ENCODE measurements around the gene MAP2K7. TPM values are rescaled to one million over a fixed set of nuclear protein-coding genes. Genes with fewer than 3 reads are reported as not detected.

Gene MAP2K7
- total RNA-seq, 4 donors from 2014 or later, result 11.1 to 31.2 (median 20.9) TPM

DNA sequence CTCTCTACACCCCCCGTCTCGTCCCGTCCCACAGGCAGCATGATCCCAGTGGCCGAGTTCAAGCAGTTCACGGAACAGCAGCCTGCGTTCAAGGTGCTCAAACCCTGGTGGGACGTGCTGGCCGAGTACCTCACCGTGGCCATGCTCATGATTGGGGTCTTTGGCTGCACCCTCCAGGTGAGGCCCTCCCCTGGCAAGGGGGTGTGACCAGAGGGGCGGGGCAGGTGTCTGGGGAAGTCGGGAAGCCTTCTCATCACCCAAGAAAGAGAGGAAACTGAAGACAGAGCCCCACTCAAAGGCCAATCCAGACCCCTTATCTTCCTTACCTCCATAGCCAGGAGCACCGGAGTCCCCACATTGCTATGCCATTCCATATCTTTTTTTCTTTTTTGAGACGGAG is 8.1 kb upstream of the MAP2K7 start:
- Histone ChIP-seq H3K27ac (no peak overlapping the region), H3K36me3 (no peaks in the 10 kb centered on the region), H3K27me3 (peaks cover 0 to 39% of the 10 kb centered on the region in 2 donors), H3K4me1 (no peaks in the 10 kb centered on the region), H3K9me3 (no peaks in the 10 kb centered on the region), H3K4me3 (no peak overlapping the region)
- 79 to 84% methylated on average over 7 to 13 of the region's 13 CpGs for WGBS, 2 donors
- DNase-seq (ENCODE audit: low spot score in 2 of 2), result no peak
- TF ChIP-seq, protein P1, sequence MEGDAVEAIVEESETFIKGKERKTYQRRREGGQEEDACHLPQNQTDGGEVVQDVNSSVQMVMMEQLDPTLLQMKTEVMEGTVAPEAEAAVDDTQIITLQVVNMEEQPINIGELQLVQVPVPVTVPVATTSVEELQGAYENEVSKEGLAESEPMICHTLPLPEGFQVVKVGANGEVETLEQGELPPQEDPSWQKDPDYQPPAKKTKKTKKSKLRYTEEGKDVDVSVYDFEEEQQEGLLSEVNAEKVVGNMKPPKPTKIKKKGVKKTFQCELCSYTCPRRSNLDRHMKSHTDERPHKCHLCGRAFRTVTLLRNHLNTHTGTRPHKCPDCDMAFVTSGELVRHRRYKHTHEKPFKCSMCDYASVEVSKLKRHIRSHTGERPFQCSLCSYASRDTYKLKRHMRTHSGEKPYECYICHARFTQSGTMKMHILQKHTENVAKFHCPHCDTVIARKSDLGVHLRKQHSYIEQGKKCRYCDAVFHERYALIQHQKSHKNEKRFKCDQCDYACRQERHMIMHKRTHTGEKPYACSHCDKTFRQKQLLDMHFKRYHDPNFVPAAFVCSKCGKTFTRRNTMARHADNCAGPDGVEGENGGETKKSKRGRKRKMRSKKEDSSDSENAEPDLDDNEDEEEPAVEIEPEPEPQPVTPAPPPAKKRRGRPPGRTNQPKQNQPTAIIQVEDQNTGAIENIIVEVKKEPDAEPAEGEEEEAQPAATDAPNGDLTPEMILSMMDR (IDR thresholded peaks at IDR 0.05), result no peak
- TF ChIP-seq EP300 (IDR thresholded peaks at IDR 0.05) (no peak), POLR2A (IDR thresholded peaks at IDR 0.05) (no peak)

DNA sequence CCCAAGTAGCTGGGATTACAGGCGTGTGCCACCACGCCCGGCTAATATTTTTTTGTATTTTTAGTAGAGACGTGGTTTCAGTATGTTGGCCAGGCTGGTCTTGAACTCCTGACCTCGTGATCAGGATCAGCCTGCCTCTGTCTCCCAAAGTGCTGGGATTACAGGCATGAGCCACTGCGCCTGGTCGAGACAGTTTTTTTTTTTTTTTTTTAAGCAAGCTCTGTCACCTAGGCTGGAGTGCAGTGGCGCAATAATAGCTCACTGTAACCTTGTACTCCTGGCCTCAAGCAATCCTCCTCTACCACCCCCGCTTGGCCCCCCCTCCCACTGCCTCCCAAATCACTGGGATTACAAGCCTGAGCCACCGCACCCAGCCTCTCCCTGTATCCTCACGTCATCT is 6.4 kb upstream of the MAP2K7 start:
- Histone ChIP-seq H3K36me3 (no peaks in the 10 kb centered on the region), H3K4me3 (no peak overlapping the region), H3K27me3 (peaks cover 0 to 30% of the 10 kb centered on the region in 2 donors), H3K9me3 (no peaks in the 10 kb centered on the region), H3K4me1 (peaks cover 0 to under 1% (median 0%) of the 10 kb centered on the region in 4 donors), H3K27ac (no peak overlapping the region)
- WGBS, 2 donors, result 85 to 88% methylated on average over 11 of the region's 11 CpGs
- no peak for DNase-seq (ENCODE audit: low spot score in 2 of 2)
- TF ChIP-seq EP300 (IDR thresholded peaks at IDR 0.05) (no peak), POLR2A (IDR thresholded peaks at IDR 0.05) (no peak)
- TF ChIP-seq, protein P1 (IDR thresholded peaks at IDR 0.05), result no peak

DNA sequence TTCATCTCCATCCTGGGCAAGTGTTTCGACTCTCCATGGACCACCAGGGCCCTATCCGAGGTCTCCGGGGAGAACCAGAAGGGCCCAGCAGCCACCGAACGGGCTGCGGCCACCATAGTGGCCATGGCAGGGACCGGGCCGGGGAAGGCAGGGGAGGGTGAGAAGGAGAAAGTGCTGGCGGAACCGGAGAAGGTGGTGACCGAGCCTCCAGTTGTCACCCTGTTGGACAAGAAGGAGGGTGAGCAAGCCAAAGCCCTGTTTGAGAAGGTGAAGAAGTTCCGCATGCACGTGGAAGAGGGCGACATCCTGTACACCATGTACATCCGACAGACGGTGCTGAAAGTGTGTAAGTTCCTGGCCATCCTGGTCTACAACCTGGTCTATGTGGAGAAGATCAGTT is 4.7 kb upstream of the MAP2K7 start:
- peaks cover 0 to 9% (median 3%) of the 10 kb centered on the region in 4 donors for H3K4me1 ChIP-seq
- no peak overlapping the region for H3K27ac ChIP-seq
- TF ChIP-seq EP300 (IDR thresholded peaks at IDR 0.05) (no peak), POLR2A (IDR thresholded peaks at IDR 0.05) (no peak)
- TF ChIP-seq, protein P1 (IDR thresholded peaks at IDR 0.05), result no peak
- no peak for DNase-seq (ENCODE audit: low spot score in 2 of 2)
- WGBS, 2 donors, result 91 to 95% methylated on average over 16 of the region's 16 CpGs
- H3K4me3 ChIP-seq, result no peak overlapping the region
- H3K27me3 ChIP-seq, result peaks cover 0 to 13% of the 10 kb centered on the region in 2 donors
- no peaks in the 10 kb centered on the region for H3K9me3 ChIP-seq
- no peaks in the 10 kb centered on the region for H3K36me3 ChIP-seq

DNA sequence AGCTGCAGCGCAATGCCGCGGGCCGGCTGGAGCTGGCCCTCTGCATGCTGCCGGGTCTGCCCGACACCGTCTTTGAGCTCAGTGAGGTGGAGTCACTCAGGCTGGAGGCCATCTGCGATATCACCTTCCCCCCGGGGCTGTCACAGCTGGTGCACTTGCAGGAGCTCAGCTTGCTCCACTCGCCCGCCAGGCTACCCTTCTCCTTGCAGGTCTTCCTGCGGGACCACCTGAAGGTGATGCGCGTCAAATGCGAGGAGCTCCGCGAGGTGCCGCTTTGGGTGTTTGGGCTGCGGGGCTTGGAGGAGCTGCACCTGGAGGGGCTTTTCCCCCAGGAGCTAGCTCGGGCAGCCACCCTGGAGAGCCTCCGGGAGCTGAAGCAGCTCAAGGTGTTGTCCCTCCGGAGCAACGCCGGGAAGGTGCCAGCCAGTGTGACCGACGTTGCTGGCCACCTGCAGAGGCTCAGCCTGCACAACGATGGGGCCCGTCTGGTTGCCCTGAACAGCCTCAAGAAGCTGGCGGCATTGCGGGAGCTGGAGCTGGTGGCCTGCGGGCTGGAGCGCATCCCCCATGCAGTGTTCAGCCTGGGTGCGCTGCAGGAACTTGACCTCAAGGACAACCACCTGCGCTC is 3.8 kb upstream of the MAP2K7 start:
- Histone ChIP-seq H3K27ac (no peak overlapping the region), H3K9me3 (no peaks in the 10 kb centered on the region), H3K4me3 (no peak overlapping the region), H3K4me1 (peaks cover 0 to 15% (median 9%) of the 10 kb centered on the region in 4 donors), H3K27me3 (peaks cover 0 to 4% of the 10 kb centered on the region in 2 donors), H3K36me3 (no peaks in the 10 kb centered on the region)
- no peak for DNase-seq (ENCODE audit: low spot score in 2 of 2)
- 93 to 94% methylated on average over 15 to 28 of the region's 34 CpGs for WGBS, 2 donors
- TF ChIP-seq EP300 (IDR thresholded peaks at IDR 0.05) (no peak), POLR2A (IDR thresholded peaks at IDR 0.05) (no peak)
- TF ChIP-seq, protein P1 (IDR thresholded peaks at IDR 0.05), result no peak

DNA sequence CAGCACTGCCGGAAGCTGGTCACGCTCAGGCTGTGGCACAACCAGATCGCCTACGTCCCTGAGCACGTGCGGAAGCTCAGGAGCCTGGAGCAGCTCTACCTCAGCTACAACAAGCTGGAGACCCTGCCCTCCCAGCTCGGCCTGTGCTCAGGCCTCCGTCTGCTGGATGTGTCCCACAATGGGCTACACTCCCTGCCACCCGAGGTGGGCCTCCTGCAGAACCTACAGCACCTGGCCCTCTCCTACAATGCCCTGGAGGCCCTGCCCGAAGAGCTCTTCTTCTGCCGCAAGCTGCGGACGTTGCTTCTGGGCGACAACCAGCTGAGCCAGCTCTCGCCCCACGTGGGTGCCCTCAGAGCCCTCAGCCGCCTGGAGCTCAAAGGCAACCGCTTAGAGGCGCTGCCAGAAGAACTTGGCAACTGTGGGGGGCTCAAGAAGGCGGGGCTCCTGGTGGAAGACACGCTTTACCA is 3.2 kb upstream of the MAP2K7 start:
- no peaks in the 10 kb centered on the region for H3K9me3 ChIP-seq
- no peak overlapping the region for H3K4me3 ChIP-seq
- peaks cover 0 to 21% (median 15%) of the 10 kb centered on the region in 4 donors for H3K4me1 ChIP-seq
- TF ChIP-seq POLR2A (IDR thresholded peaks at IDR 0.05) (no peak), EP300 (IDR thresholded peaks at IDR 0.05) (no peak)
- TF ChIP-seq, protein P1 (IDR thresholded peaks at IDR 0.05), result no peak
- H3K36me3 ChIP-seq, result no peaks in the 10 kb centered on the region
- DNase-seq (ENCODE audit: low spot score in 2 of 2), result no peak
- no peak overlapping the region for H3K27ac ChIP-seq
- 72 to 73% methylated on average over 18 to 19 of the region's 21 CpGs for WGBS, 2 donors
- no peaks in the 10 kb centered on the region for H3K27me3 ChIP-seq
